GM21381 (cell line): ENCODE measurements around the gene ARID4B.
"Not testable (repeated sequence)": the region's sequence is repeated elsewhere in the genome, so short reads cannot be mapped to it uniquely, and the experiment has no call there.

Experiments
- ATAC-seq: cut with Tn5 transposase; IDR thresholded peaks from one replicate; pipeline ENCODE4 v1.9.1; 2021; ENCODE audit warnings: mild to moderate bottlenecking, moderate library complexity; ENCODE audit not compliant: unreplicated experiment

The ARID4B gene

DNA sequence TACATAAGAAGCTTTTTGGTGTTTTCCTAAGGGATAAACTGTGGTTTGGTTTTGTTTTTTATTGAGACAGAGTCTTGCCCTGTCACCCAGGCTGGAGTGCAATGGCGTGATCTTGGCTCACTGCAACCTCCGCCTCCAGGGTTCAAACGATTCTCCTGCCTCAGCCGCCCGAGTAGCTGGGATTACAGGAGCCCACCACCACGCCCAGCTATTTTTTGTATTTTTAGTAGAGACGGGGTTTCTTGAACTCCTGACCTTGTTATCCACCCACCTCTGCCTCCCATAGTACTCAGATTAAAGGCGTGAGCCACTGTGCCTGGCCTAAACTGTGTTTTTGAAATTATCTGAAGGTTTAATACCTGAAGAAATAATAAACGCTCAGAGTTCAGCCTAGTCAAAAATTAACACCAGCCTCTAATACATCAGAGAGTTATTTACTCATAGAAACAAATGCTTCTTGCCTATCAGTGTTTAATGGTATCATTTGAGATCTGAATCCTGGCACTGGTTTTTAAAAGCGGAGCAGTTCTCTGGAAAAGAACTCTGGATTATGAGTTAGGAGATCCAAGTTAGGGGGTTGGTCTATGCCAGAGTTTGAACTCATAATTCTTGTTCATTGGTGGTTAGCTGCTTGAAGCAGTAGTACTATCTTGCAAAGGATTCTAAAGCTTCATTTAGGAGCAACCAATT lies 28.7 kb downstream of the ARID4B start:
- no peak for ATAC-seq

- ATAC-seq = no peak
These were observed 29.2 kb downstream of the ARID4B start for GRCh38 chr1:235298758-235299157.

DNA sequence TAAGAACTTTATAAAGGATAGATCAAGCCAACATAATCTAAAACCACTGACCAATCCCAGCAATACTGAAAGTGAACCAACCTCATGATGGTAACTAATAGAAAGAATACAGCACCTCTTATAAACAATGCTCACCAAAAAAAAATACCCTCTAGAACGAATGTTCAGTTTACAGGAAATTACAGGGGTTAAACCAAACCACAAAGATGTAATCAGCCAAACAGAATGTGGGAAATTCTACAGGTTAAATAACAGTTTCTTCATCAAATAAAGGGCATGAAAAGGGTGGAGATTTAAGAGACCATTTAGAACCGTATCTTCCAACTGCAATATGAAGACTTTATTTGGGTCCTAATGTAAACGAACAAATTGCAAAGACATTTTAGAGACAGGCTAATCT lies 30.4 kb downstream of the ARID4B start:
- ATAC-seq = no peak

- no peak for ATAC-seq
These were observed 31.2 kb downstream of the ARID4B start for GRCh38 chr1:235296729-235297128.

- no peak for ATAC-seq
These were observed 32.1 kb downstream of the ARID4B start for GRCh38 chr1:235295902-235296350.

DNA sequence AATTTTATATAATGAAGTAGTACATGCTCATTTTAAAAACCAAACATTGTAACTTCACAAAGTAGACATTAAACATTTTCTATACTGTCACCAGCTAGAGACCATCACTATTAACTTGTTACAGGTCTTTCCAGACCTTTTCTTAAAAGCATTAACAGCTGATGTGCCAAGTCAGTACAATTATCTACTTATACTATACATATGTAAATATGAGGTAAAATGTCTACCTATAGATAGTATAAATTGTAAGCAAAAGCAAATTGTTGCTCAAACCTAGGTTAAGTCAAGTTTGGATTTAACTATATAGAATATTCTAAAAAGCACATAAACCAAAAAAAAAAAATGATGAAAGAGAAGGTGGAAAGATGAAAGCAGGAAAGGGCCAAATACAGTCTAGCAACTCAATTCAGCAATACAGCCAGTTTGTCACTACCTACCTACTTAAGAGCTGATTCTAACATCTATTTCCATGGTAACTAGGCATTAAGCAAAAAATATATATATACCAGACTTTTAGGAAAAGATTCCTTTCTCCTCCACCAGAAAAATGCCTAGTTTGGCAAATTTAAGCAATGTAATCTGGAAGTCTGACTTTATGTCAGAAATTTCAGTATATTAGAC lies 34.5 kb downstream of the ARID4B start:
- no peak for ATAC-seq

GRCh38 chr1:235292790-235293189 lies 35.2 kb downstream of the ARID4B start:
- no peak for ATAC-seq

GRCh38 chr1:235291599-235292091 lies 36.3 kb downstream of the ARID4B start:
- no peak for ATAC-seq

DNA sequence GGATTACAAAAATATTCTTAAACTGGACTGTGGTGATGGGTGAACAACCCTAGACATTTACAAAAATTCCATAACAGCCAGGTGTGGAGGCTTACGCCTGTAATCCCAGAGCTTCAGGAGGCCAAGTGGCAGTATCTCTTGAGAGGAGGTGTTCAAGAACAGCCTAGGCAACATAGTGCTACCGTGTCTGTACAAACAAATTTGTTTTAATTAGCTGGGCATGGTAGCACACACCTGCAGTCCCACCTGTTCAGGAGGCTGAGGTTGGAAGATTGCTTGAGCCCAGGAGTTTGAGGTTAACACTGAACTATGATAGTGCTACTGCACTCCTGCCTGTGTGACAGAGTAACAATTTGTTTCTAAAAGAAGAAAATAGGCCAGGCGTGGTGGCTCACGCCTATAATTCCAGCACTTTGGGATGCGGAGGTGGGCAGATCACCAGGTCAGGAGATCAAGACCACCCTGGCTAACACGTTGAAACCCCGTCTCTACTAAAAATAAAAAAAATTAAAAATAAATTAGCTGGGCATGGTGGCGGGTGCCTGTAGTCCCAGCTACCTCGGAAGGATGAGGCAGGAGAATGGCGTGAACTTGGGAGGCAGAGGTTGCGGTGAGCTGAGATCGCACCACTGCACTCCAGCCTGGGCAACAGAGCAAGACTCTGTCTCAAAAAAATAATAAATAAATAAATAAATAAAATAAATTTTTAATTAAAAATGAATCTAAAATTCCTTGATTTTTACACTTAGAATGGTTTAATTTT lies 37.1 kb downstream of the ARID4B start:
- ATAC-seq = no peak

- ATAC-seq = no peak
These were observed 37.9 kb downstream of the ARID4B start for GRCh38 chr1:235289859-235290739.

DNA sequence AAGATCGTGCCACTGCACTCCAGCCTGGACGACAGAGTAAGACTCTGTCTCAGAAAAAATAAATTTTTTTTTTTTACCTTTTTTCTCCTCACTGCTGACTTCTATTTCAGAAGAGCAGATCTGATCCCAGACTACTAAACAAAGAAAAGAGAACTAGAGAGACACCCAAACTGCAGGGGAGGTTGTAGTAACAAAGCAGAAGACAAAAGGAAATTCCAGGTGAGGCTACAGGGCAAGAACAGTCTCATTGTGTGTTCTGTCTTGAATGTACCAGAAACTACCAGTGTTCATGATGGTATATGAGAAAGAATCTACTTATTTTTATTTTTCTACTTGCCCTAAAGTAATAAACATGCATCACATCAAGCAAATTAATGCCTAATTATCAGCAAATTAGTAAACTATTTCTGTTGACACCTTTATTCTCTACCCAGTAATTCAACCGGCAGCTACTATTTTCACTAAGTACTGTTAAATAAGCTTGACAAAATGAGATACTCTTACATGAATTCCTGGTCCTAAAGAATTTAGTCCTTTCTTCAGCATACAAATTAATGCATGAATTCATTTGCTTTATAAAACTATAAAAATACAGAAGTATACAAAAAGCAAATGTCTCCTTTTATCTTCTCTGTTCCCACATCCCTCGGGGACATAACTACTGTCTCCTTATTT lies 40.6 kb downstream of the ARID4B start:
- no peak for ATAC-seq

- no peak for ATAC-seq
These were observed 41.3 kb downstream of the ARID4B start for GRCh38 chr1:235286667-235287066.

- no peak for ATAC-seq
These were observed 43.7 kb downstream of the ARID4B start for GRCh38 chr1:235284231-235284769.

- ATAC-seq = not testable (repeated sequence)
These were observed 44.3 kb downstream of the ARID4B start for GRCh38 chr1:235283636-235284035.

- no peak for ATAC-seq
These were observed 47.5 kb downstream of the ARID4B start for GRCh38 chr1:235280467-235280866.

DNA sequence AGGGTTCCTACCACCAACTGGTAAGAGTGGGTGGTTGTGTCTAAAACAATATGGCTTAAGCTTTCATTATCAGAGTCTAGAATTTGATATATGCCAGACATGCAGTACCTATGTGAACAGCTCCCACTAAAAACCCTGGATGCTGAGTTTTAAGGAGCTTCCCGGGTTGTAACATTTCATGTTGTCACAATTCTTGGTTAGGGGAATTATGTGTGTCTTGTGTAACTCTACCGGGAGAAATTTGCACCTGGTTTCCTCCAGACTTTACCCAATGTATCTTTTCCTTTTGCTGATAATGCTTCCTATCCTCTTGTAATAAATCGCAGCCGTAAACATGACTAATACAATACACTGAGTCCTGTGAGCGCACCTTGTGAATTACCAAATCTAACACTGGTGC lies 48.3 kb downstream of the ARID4B start:
- ATAC-seq = no peak

DNA sequence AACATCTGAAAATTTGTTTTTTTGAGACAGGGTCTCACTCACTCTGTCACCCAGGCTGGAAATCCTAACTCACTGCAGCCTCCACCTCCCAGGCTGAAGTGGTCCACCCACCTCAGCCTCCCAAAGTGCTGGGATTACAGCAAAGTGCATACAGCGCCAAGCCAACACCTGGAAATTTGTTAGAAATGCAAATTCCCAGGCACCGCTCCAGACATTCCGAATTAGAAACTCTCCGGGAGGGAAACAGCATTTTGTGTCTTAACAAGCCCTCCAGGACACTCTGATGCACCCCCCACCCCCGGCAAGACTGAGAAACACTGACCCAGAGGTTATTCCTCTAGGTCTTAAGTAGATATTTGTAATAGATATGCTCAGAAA lies 49.1 kb downstream of the ARID4B start:
- ATAC-seq = no peak

DNA sequence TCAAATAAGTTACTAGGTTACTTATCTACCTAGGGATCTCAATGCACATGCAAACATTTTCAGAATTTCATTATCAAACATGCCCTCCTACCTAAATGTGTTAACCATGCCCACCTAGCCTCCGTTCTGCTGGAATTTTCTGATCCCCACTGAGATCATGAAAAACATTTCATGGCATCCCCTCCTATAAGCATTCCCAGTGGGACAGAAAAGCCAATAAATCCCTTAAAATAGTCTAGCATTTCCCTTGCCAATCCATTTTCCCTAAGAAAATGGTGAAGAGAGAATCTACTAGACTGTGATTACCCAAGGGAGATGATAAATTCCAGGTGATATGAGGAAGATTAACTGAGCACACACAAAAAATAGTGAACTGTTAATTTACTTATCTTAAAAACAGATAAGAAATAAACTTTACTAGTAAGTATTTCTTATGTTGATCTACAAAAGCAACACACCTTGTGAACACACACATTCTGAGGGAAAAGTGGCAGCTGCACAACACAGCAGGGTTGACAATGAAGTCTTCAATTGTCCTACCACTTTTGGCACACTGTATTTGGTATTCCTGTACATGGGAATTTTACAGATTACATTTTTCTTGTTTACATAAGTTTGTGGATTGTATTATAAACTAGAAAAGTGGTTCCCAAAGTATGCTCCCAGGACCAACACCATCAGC lies 49.6 kb downstream of the ARID4B start:
- ATAC-seq = no peak

GRCh38 chr1:235277709-235278108 lies 50.3 kb downstream of the ARID4B start:
- ATAC-seq = no peak
